DOHH2 (cell line): ENCODE measurements around the gene ONECUT2.

ENCODE experiments used
- H3F3A ChIP-seq: fragments of 200-600 bp; sonication (generic), shearing (Covaris generic); 2 replicates; pipeline ENCODE4 v1.6.0; 2016; ENCODE audit warnings: antibody characterized with exemption, mild to moderate bottlenecking; ENCODE audit not compliant: control insufficient read depth, insufficient read depth
- H3K27ac ChIP-seq: fragments of 200-600 bp; sonication (generic); 2 replicates; pipeline ENCODE4 v1.5.1; 2014; ENCODE audit warnings: low read depth, mild to moderate bottlenecking, low read length, moderate library complexity
- H3K27me3 ChIP-seq: fragments of 200-600 bp; sonication (generic); 2 replicates; pipeline ENCODE4 v1.6.1; 2014; ENCODE audit warnings: mild to moderate bottlenecking, low read length, mixed read lengths; ENCODE audit not compliant: control insufficient read depth
- H3K36me3 ChIP-seq: fragments of 200-600 bp; sonication (generic); 2 replicates; pipeline ENCODE4 v1.6.1; 2014; ENCODE audit warnings: mild to moderate bottlenecking, low read length, moderate library complexity, mixed read lengths; ENCODE audit not compliant: control insufficient read depth
- H3K4me1 ChIP-seq: fragments of 200-600 bp; sonication (generic); 2 replicates; pipeline ENCODE4 v1.6.1; 2014; ENCODE audit warnings: mild to moderate bottlenecking, low read length, mixed read lengths; ENCODE audit not compliant: control insufficient read depth
- H3K4me2 ChIP-seq: fragments of 200-600 bp; sonication (generic); 2 replicates; pipeline ENCODE4 v1.6.0; 2014; ENCODE audit warnings: mild to moderate bottlenecking, low read length, moderate library complexity
- H3K4me3 ChIP-seq: fragments of 200-600 bp; sonication (generic); 2 replicates; pipeline ENCODE4 v1.5.1; 2014; ENCODE audit warnings: mild to moderate bottlenecking, low read length, mixed read lengths
- H3K79me2 ChIP-seq: fragments of 200-600 bp; sonication (generic); 2 replicates; pipeline ENCODE4 v1.6.1; 2014; ENCODE audit warnings: mild to moderate bottlenecking, low read length, mixed read lengths; ENCODE audit not compliant: control insufficient read depth
- H3K9me2 ChIP-seq: fragments of 200-600 bp; sonication (generic); replicated peaks from 2 replicates; pipeline ENCODE4 v1.6.1; 2014; ENCODE audit warnings: mild to moderate bottlenecking, low read length, mixed read lengths; ENCODE audit not compliant: control insufficient read depth
- H3K9me3 ChIP-seq: fragments of 200-600 bp; sonication (generic); 2 replicates; pipeline ENCODE4 v1.6.1; 2014; ENCODE audit warnings: antibody characterized with exemption, low read length, mixed read lengths; ENCODE audit not compliant: control insufficient read depth, insufficient read depth
- H4K20me1 ChIP-seq: fragments of 200-600 bp; sonication (generic); 2 replicates; pipeline ENCODE4 v1.6.0; 2014; ENCODE audit warnings: low read depth, mild to moderate bottlenecking, antibody characterized with exemption, low read length, moderate library complexity; ENCODE audit not compliant: control insufficient read depth, insufficient read depth
- EZH2phosphoT487 ChIP-seq: fragments of 200-600 bp; sonication (generic); IDR thresholded peaks from 2 replicates; pipeline ENCODE4 v1.6.1; 2017; ENCODE audit warnings: borderline replicate concordance, mild to moderate bottlenecking, antibody characterized with exemption, low read length, moderate library complexity, mixed read lengths
- TF ChIP-seq, protein P1 (sequence below): fragments of 200-600 bp; sonication (generic); IDR thresholded peaks from one replicate; pipeline ENCODE4 v1.5.1; 2014; ENCODE audit warnings: antibody characterized with exemption, mild to moderate bottlenecking, low read depth, low read length; ENCODE audit not compliant: poor library complexity, severe bottlenecking

Gene ONECUT2

GRCh38 chr18:57437766-57438671 lies 2.8 kb downstream of the ONECUT2 start:
- no peaks in the 10 kb centered on the region for H3K79me2 ChIP-seq
- no peaks in the 10 kb centered on the region for H3K9me2 ChIP-seq
- no peak overlapping the region for H3K4me3 ChIP-seq
- H3K27me3 ChIP-seq: peaks cover 21% of the 10 kb centered on the region
- H3K4me2 ChIP-seq: no peak overlapping the region
- H3K4me1 ChIP-seq: no peaks in the 10 kb centered on the region
- no peaks in the 10 kb centered on the region for H4K20me1 ChIP-seq
- no peak for TF ChIP-seq EZH2phosphoT487
- H3K9me3 ChIP-seq: peaks cover 10% of the 10 kb centered on the region
- no peaks in the 10 kb centered on the region for H3K36me3 ChIP-seq
- H3K27ac ChIP-seq: no peak overlapping the region
- no peaks in the 10 kb centered on the region for H3F3A ChIP-seq

GRCh38 chr18:57438743-57439608 lies 3.8 kb downstream of the ONECUT2 start:
- Histone ChIP-seq H3K27ac (no peak overlapping the region), H3K9me3 (peaks cover 10% of the 10 kb centered on the region), H3K36me3 (no peaks in the 10 kb centered on the region), H3K9me2 (no peaks in the 10 kb centered on the region), H3K4me2 (no peak overlapping the region), H3K4me1 (no peaks in the 10 kb centered on the region), H3K4me3 (no peak overlapping the region), H4K20me1 (no peaks in the 10 kb centered on the region), H3K27me3 (peaks cover 23% of the 10 kb centered on the region), H3K79me2 (no peaks in the 10 kb centered on the region), H3F3A (no peaks in the 10 kb centered on the region)
- TF ChIP-seq EZH2phosphoT487: no peak
- TF ChIP-seq, protein P1, sequence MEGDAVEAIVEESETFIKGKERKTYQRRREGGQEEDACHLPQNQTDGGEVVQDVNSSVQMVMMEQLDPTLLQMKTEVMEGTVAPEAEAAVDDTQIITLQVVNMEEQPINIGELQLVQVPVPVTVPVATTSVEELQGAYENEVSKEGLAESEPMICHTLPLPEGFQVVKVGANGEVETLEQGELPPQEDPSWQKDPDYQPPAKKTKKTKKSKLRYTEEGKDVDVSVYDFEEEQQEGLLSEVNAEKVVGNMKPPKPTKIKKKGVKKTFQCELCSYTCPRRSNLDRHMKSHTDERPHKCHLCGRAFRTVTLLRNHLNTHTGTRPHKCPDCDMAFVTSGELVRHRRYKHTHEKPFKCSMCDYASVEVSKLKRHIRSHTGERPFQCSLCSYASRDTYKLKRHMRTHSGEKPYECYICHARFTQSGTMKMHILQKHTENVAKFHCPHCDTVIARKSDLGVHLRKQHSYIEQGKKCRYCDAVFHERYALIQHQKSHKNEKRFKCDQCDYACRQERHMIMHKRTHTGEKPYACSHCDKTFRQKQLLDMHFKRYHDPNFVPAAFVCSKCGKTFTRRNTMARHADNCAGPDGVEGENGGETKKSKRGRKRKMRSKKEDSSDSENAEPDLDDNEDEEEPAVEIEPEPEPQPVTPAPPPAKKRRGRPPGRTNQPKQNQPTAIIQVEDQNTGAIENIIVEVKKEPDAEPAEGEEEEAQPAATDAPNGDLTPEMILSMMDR: no peak

GRCh38 chr18:57439609-57439968 lies 4.4 kb downstream of the ONECUT2 start:
- Histone ChIP-seq H3K4me3 (no peak overlapping the region), H3K9me3 (peaks cover 10% of the 10 kb centered on the region), H3K4me2 (no peak overlapping the region), H4K20me1 (no peaks in the 10 kb centered on the region), H3K9me2 (no peaks in the 10 kb centered on the region), H3K27ac (no peak overlapping the region), H3K36me3 (no peaks in the 10 kb centered on the region), H3K79me2 (no peaks in the 10 kb centered on the region), H3F3A (no peaks in the 10 kb centered on the region), H3K4me1 (no peaks in the 10 kb centered on the region), H3K27me3 (peaks cover 25% of the 10 kb centered on the region)
- TF ChIP-seq EZH2phosphoT487: no peak
- TF ChIP-seq, protein P1: no peak

- Histone ChIP-seq H4K20me1 (no peaks in the 10 kb centered on the region), H3K9me2 (no peaks in the 10 kb centered on the region), H3K9me3 (peaks cover 10% of the 10 kb centered on the region), H3K4me2 (no peak overlapping the region), H3K4me3 (no peak overlapping the region), H3K79me2 (no peaks in the 10 kb centered on the region), H3K4me1 (no peaks in the 10 kb centered on the region), H3K36me3 (no peaks in the 10 kb centered on the region), H3K27ac (no peak overlapping the region), H3K27me3 (peaks cover 27% of the 10 kb centered on the region), H3F3A (no peaks in the 10 kb centered on the region)
- TF ChIP-seq EZH2phosphoT487: no peak
Observed at GRCh38 chr18:57439985-57440330, 4.8 kb downstream of the ONECUT2 start.
